ENCODE measurements around the gene NUDCD3. TPM values are rescaled to one million over a fixed set of nuclear protein-coding genes. Genes with fewer than 3 reads are reported as not detected.

Gene NUDCD3
- total RNA-seq, 1 experiment from 2014 or later, result 71.9 TPM

- no peak overlapping the region for H4K5ac ChIP-seq (ENCODE audit: insufficient read length, low read depth, low read length)
- H3K79me2 ChIP-seq (ENCODE audit: insufficient read depth, low read length), result no peaks in the 10 kb centered on the region
- no peak for DNase-seq
- H2BK5ac ChIP-seq (ENCODE audit: insufficient read length, low read length), result no peak overlapping the region
- no peak overlapping the region for H2AFZ ChIP-seq (ENCODE audit: low read length)
- Mint-ChIP-seq H3K4me3 (no peak overlapping the region), H3K27ac (peak overlapping the region in 2 of 3 experiments; percentile 40 to 62; a peak in 2 of 7 replicates), H3K36me3 (ENCODE audit: insufficient read depth in 1 of 3, low read depth in 3 of 3) (peaks cover 6 to 25% (median 10%) of the 10 kb centered on the region in 3 experiments; a peak in 6 of 7 replicates), H3K9me3 (no peaks in the 10 kb centered on the region), H3K27me3 (ENCODE audit: low read depth) (no peaks in the 10 kb centered on the region), H3K4me1 (no peaks in the 10 kb centered on the region)
- no peaks in the 10 kb centered on the region for H3K27me3 ChIP-seq (ENCODE audit: insufficient read depth, low read length)
- no peaks in the 10 kb centered on the region for H3K23me2 ChIP-seq (ENCODE audit: insufficient read length, low read depth, low read length, poor library complexity, severe bottlenecking)
- H3K9me3 ChIP-seq (ENCODE audit: control insufficient read depth, low read depth, low read length), result no peaks in the 10 kb centered on the region
- no peak overlapping the region for H4K8ac ChIP-seq (replicated peaks; ENCODE audit: insufficient read length, low read depth, low read length)
- no peak overlapping the region for H2AK5ac ChIP-seq (ENCODE audit: insufficient read length, low read length)
- H3K79me1 ChIP-seq (ENCODE audit: insufficient read depth, low read depth, low read length, poor library complexity, severe bottlenecking), result no peaks in the 10 kb centered on the region
- no peak overlapping the region for H3K4me2 ChIP-seq (ENCODE audit: insufficient read depth, insufficient read length, low read length)
- H2BK15ac ChIP-seq (ENCODE audit: low read depth, low read length), result no peak overlapping the region
- no peak for TF ChIP-seq CTCF (conservative IDR thresholded peaks at IDR 0.05)
- no peak overlapping the region for H3K27ac ChIP-seq (ENCODE audit: insufficient read length, low read depth, low read length)
- no peak overlapping the region for H3T11ph ChIP-seq (ENCODE audit: low read length)
- H2BK12ac ChIP-seq (ENCODE audit: insufficient read length, low read depth, low read length), result no peak overlapping the region
- H2BK120ac ChIP-seq (ENCODE audit: low read depth, low read length, poor library complexity, severe bottlenecking), result no peak overlapping the region
- no peak overlapping the region for H3K14ac ChIP-seq (ENCODE audit: insufficient read depth, low read length)
- H4K20me1 ChIP-seq (ENCODE audit: control insufficient read depth, insufficient read depth, insufficient read length), result no peaks in the 10 kb centered on the region
- no peak overlapping the region for H4K91ac ChIP-seq (ENCODE audit: insufficient read length, low read depth, low read length)
- H3K4ac ChIP-seq (ENCODE audit: low read depth, low read length), result no peak overlapping the region
- no peaks in the 10 kb centered on the region for H3K4me1 ChIP-seq (ENCODE audit: insufficient read depth, low read length)
- no peak overlapping the region for H3K9ac ChIP-seq (ENCODE audit: extremely low read depth, insufficient read length, low read length)
- no peak overlapping the region for H2BK20ac ChIP-seq (ENCODE audit: low read depth, low read length, poor library complexity, severe bottlenecking)
- no peak overlapping the region for H3K23ac ChIP-seq (ENCODE audit: insufficient read length, low read depth, low read length)
- H3K56ac ChIP-seq (ENCODE audit: insufficient read length, low read depth, low read length), result no peak overlapping the region
- no peak overlapping the region for H3K18ac ChIP-seq (ENCODE audit: insufficient read length, low read depth, low read length)
Measured at GRCh38 chr7:44392618-44393010, 97.8 kb downstream of the NUDCD3 start.

Measured in H9 (cell line).